ENCODE data around the gene THOC6. TPM values are rescaled to one million over a fixed set of nuclear protein-coding genes. Genes with fewer than 3 reads are reported as not detected.

THOC6 gene
- total and polyA plus RNA-seq, 2 donors (not counting 3 experiments of a cell fraction or from before 2014, with no cell fraction given) = 23.9 to 39.3 TPM

GRCh38 chr16:3001316-3001715, 22.5 kb upstream of the THOC6 start:
- CTCF ChIA-PET = interaction anchor here (0.9 to 2.5 kb wide), 4 partner anchors 27 to 128 kb away, joined by 3 to 13 read pairs (median 8); no protein-coding TSS in a partner anchor
- no peak for FAIRE-seq

More at GRCh38 chr16:3001316-3001715, 22.5 kb upstream of the THOC6 start:
- Histone ChIP-seq H3K27me3 (ENCODE audit: control insufficient read depth in 2 of 2, insufficient read depth in 2 of 2, low read length in 2 of 2) (no peaks in the 10 kb centered on the region), H3K27ac (ENCODE audit: insufficient read depth, low read depth, low read length) (no peak overlapping the region), H3K4me2 (ENCODE audit: insufficient read depth, low read length) (no peak overlapping the region), H3K9me3 (replicated peaks; ENCODE audit: control insufficient read depth, insufficient read depth, low read length) (no peaks in the 10 kb centered on the region), H3K4me3 (replicated peaks in 1 of 3; ENCODE audit: insufficient read depth in 1 of 3, low read depth in 1 of 3, low read length in 3 of 3) (no peak overlapping the region), H3K4me1 (ENCODE audit: control insufficient read depth, extremely low read depth, insufficient read depth, low read length) (peaks cover 3% of the 10 kb centered on the region), H3K9ac (replicated peaks; ENCODE audit: extremely low read depth, insufficient read depth, low read length) (no peak overlapping the region), H4K20me1 (replicated peaks; ENCODE audit: control insufficient read depth, extremely low read depth, insufficient read depth, low read length) (no peaks in the 10 kb centered on the region), H3K9me1 (replicated peaks; ENCODE audit: control insufficient read depth, extremely low read depth, insufficient read depth, low read length) (no peaks in the 10 kb centered on the region), H3K79me2 (ENCODE audit: control insufficient read depth, insufficient read depth, low read length) (no peaks in the 10 kb centered on the region), H3K36me3 (ENCODE audit: control insufficient read depth in 2 of 2, extremely low read depth in 1 of 2, insufficient read depth in 2 of 2, low read length in 2 of 2) (no peaks in the 10 kb centered on the region), H2AFZ (ENCODE audit: low read depth, low read length) (no peak overlapping the region)
- DNase-seq (ENCODE audit: low read depth, low spot score) = no peak
- dilution Hi-C loops (cut with MboI; ENCODE audit: extremely low pct_ligation_motif_present, low sequenced_read_pairs) (no loop called here), intact Hi-C loops (cut with micrococcal nuclease) (no loop called here)
- TF ChIP-seq MYC (IDR thresholded peaks at IDR 0.05; ENCODE audit: low read depth, low read length) (no peak), GATA2 (IDR thresholded peaks at IDR 0.05; ENCODE audit: insufficient read depth, insufficient read length, low read depth, low read length) (no peak), FOS (IDR thresholded peaks at IDR 0.05; ENCODE audit: borderline replicate concordance, insufficient read depth, low read length) (no peak), EZH2 (IDR thresholded peaks at IDR 0.05; ENCODE audit: borderline replicate concordance, low read depth, low read length, severe bottlenecking) (no peak), POLR2AphosphoS5 (IDR thresholded peaks at IDR 0.05; ENCODE audit: insufficient read depth, low read depth, low read length) (no peak), POLR2A (IDR thresholded peaks at IDR 0.05; ENCODE audit: low read depth, low read length) (no peak), CTCF (IDR thresholded peaks at IDR 0.05; ENCODE audit: extremely low read depth in 1 of 2, insufficient read depth in 1 of 2, low read depth in 1 of 2, low read length in 2 of 2) (no peak), JUN (IDR thresholded peaks at IDR 0.05; ENCODE audit: borderline replicate concordance, insufficient read depth, insufficient read length, low read depth) (no peak), MAX (IDR thresholded peaks at IDR 0.05; ENCODE audit: insufficient read depth, insufficient read length) (no peak)
- BruUV-seq (replicated peaks) = no TSS peak
- POLR2A ChIA-PET = no interaction called here

Measured in endothelial cell of umbilical vein (primary cell).